CD14-positive monocyte (primary cell): Measurements from ENCODE around the gene CACNA1C. TPM values are rescaled to one million over a fixed set of nuclear protein-coding genes. Genes with fewer than 3 reads are reported as not detected.

ENCODE experiments used
- DNase-seq, 3 donors: peaks; one replicate each; pipeline ENCODE4 v3.0.0-alpha.2; 2011 to 2022
- H2AFZ ChIP-seq: 2 replicates; pipeline ENCODE4 v1.6.0; 2012; ENCODE audit warnings: mild to moderate bottlenecking, low read depth, low read length, inconsistent platforms; ENCODE audit not compliant: insufficient read depth, poor library complexity, severe bottlenecking
- H3K27ac ChIP-seq, 2 donors: 1 replicate in 1 of 2; 2 replicates in 1 of 2; pipeline ENCODE4 v1.5.1; 2012 to 2013; ENCODE audit warnings: low read length in 2 of 2, control low read depth in 1 of 2, inconsistent platforms in 1 of 2, low read depth in 1 of 2, mild to moderate bottlenecking in 1 of 2
- H3K27me3 ChIP-seq, 2 donors: one replicate each; pipeline versions ENCODE4 v1.6.0 to v1.6.1; 2011 to 2013; ENCODE audit warnings: low read length in 2 of 2; ENCODE audit not compliant: control insufficient read depth in 2 of 2, insufficient read depth in 2 of 2
- H3K36me3 ChIP-seq, 2 donors: replicated peaks in 1 of 2; 1 replicate in 1 of 2; 2 replicates in 1 of 2; pipeline versions ENCODE4 v1.5.1 to v1.6.1; 2012 to 2013; ENCODE audit warnings: low read length in 2 of 2, control low read depth in 1 of 2, inconsistent platforms in 1 of 2, mild to moderate bottlenecking in 1 of 2; ENCODE audit not compliant: insufficient read depth in 2 of 2, control insufficient read depth in 1 of 2
- H3K4me1 ChIP-seq, 2 donors: 1 replicate in 1 of 2; 2 replicates in 1 of 2; pipeline versions ENCODE4 v1.5.1 to v1.6.1; 2012 to 2013; ENCODE audit warnings: low read length in 2 of 2, control low read depth in 1 of 2, inconsistent platforms in 1 of 2, mild to moderate bottlenecking in 1 of 2, moderate library complexity in 1 of 2; ENCODE audit not compliant: insufficient read depth in 2 of 2, control insufficient read depth in 1 of 2
- H3K4me2 ChIP-seq: replicated peaks from 2 replicates; pipeline ENCODE3; 2012; ENCODE audit warnings: low read length, moderate library complexity, mild to moderate bottlenecking; ENCODE audit not compliant: poor library complexity, severe bottlenecking; ENCODE audit errors: extremely low read depth
- H3K4me3 ChIP-seq, 3 experiments: fragments of 200-600 bp in 1 of 3; sonication (generic) in 1 of 3; replicated peaks in 1 of 3; 1 replicate in 2 of 3; 2 replicates in 1 of 3; pipeline ENCODE4 v1.5.1; 2011 to 2013; ENCODE audit warnings: low read length in 3 of 3, mild to moderate bottlenecking in 3 of 3, control low read depth in 2 of 3, low read depth in 2 of 3, inconsistent platforms in 1 of 3, moderate library complexity in 1 of 3
- H3K79me2 ChIP-seq: 2 replicates; pipeline ENCODE4 v1.6.0; 2012; ENCODE audit warnings: mild to moderate bottlenecking, control low read depth, inconsistent platforms, low read length, moderate library complexity; ENCODE audit not compliant: insufficient read depth
- H3K9ac ChIP-seq: 2 replicates; pipeline ENCODE4 v1.6.0; 2017; ENCODE audit warnings: low read length, mild to moderate bottlenecking; ENCODE audit not compliant: insufficient read depth, poor library complexity, severe bottlenecking
- H3K9me3 ChIP-seq, 2 donors: replicated peaks in 1 of 2; 1 replicate in 1 of 2; 2 replicates in 1 of 2; pipeline versions ENCODE4 v1.5.1 to v1.6.1; 2012 to 2013; ENCODE audit warnings: low read length in 2 of 2, control low read depth in 1 of 2; ENCODE audit not compliant: control insufficient read depth in 1 of 2, insufficient read depth in 1 of 2
- H4K20me1 ChIP-seq: 2 replicates; pipeline ENCODE4 v1.6.0; 2012; ENCODE audit warnings: mild to moderate bottlenecking, low read length, control low read depth, moderate library complexity; ENCODE audit not compliant: insufficient read depth
- H3K27ac Mint-ChIP-seq, 7 donors: one replicate each; pipeline ENCODE4 v1.8.0; 2020; ENCODE audit warnings: mild to moderate bottlenecking in 7 of 7, mixed read lengths in 7 of 7, moderate library complexity in 6 of 7, inconsistent platforms in 2 of 7
- H3K27me3 Mint-ChIP-seq, 3 donors: one replicate each; pipeline ENCODE4 v1.8.0; 2021 to 2022; ENCODE audit warnings: low read depth in 3 of 3, mild to moderate bottlenecking in 3 of 3, mixed read lengths in 3 of 3, moderate library complexity in 3 of 3, inconsistent platforms in 1 of 3
- H3K36me3 Mint-ChIP-seq, 2 donors: one replicate each; pipeline ENCODE4 v1.8.0; 2020; ENCODE audit warnings: mixed read lengths in 2 of 2, inconsistent platforms in 1 of 2, mild to moderate bottlenecking in 1 of 2
- H3K4me1 Mint-ChIP-seq: one replicate; pipeline ENCODE4 v1.8.0; 2020; ENCODE audit warnings: mild to moderate bottlenecking, mixed read lengths
- H3K4me3 Mint-ChIP-seq, 2 donors: one replicate each; pipeline ENCODE4 v1.8.0; 2020; ENCODE audit warnings: mild to moderate bottlenecking in 2 of 2, mixed read lengths in 2 of 2, moderate library complexity in 1 of 2
- H3K9me3 Mint-ChIP-seq, 7 donors: one replicate each; pipeline ENCODE4 v1.8.0; 2020 to 2022; ENCODE audit warnings: mixed read lengths in 7 of 7, mild to moderate bottlenecking in 6 of 7, moderate library complexity in 6 of 7, inconsistent platforms in 2 of 7
- WGBS: methylation state at CpG from one replicate; pipeline ENCODE4 v1.1.5; 2013; ENCODE audit warnings: missing lambda C conversion rate; ENCODE audit not compliant: insufficient coverage; 5-methylcytosine and 5-hydroxymethylcytosine counted together
- intact Hi-C, 2 donors: fragments of 100-400 bp; cut with micrococcal nuclease; formaldehyde crosslinking; loops; one replicate each; pipeline versions ENCODE4 v1.15.0 to v1.15.1; 2023
- polyA plus RNA-seq, 3 donors: library from polyadenylated mRNA; depleted of rRNA in 1 of 3; unstranded in 2 of 3; stranded (reverse) in 1 of 3; fragments of 300-500 nt in 2 of 3; fragments of >200 nt in 1 of 3; fragmentation: Illumina TruSeq in 2 of 3; gene quantifications; 1 replicate in 2 of 3; 2 replicates in 1 of 3; pipeline ENCODE4 v1.2.3, GENCODE V29; 2012 to 2021
- TF ChIP-seq, protein P1 (sequence below): fragments of 200-600 bp; IDR thresholded peaks from one replicate; pipeline ENCODE4 v1.8.0; 2022; ENCODE audit warnings: antibody characterized with exemption, mild to moderate bottlenecking

CACNA1C gene
- polyA plus RNA-seq, 3 donors: not detected

DNA sequence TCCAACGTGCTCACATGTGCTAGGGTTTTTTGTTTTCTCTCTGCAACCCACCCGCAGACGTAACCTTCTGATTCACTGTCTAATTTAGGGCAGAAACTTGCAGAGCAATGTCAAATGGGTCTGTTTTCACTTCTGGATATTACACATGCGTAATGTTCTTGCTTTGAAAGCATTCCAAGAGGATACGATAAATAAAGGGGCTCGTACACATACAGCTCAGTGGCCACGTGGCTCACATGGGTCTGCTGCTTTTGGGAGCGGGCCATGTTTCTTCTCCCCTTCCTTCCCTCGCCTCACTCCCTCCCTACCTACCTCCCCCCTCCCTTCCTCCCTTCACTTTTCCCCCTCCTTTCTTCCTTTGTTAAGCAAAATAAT is 23.4 kb downstream of the CACNA1C start:
- Histone ChIP-seq H3K36me3 (no peaks in the 10 kb centered on the region), H3K4me3 (no peak overlapping the region), H3K9me3 (peaks cover 6 to 7% of the 10 kb centered on the region in 2 donors), H3K4me2 (no peak overlapping the region), H3K27me3 (no peaks in the 10 kb centered on the region), H3K79me2 (no peaks in the 10 kb centered on the region), H3K4me1 (no peaks in the 10 kb centered on the region), H2AFZ (no peak overlapping the region), H3K9ac (no peak overlapping the region), H3K27ac (no peak overlapping the region), H4K20me1 (no peaks in the 10 kb centered on the region)
- H3K27me3 Mint-ChIP-seq: peaks cover 0 to 2% (median under 1%) of the 10 kb centered on the region in 3 donors
- intact Hi-C loops: no loop called here
- WGBS: 94% methylated on average over 8 of the region's 9 CpGs
- TF ChIP-seq, protein P1, sequence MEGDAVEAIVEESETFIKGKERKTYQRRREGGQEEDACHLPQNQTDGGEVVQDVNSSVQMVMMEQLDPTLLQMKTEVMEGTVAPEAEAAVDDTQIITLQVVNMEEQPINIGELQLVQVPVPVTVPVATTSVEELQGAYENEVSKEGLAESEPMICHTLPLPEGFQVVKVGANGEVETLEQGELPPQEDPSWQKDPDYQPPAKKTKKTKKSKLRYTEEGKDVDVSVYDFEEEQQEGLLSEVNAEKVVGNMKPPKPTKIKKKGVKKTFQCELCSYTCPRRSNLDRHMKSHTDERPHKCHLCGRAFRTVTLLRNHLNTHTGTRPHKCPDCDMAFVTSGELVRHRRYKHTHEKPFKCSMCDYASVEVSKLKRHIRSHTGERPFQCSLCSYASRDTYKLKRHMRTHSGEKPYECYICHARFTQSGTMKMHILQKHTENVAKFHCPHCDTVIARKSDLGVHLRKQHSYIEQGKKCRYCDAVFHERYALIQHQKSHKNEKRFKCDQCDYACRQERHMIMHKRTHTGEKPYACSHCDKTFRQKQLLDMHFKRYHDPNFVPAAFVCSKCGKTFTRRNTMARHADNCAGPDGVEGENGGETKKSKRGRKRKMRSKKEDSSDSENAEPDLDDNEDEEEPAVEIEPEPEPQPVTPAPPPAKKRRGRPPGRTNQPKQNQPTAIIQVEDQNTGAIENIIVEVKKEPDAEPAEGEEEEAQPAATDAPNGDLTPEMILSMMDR: no peak
- no peak for DNase-seq
- peaks cover 5 to 18% (median 14%) of the 10 kb centered on the region in 7 donors for H3K9me3 Mint-ChIP-seq
- H3K36me3 Mint-ChIP-seq: peaks cover 0 to 1% of the 10 kb centered on the region in 2 donors
- H3K4me3 Mint-ChIP-seq: no peak overlapping the region
- H3K4me1 Mint-ChIP-seq: no peaks in the 10 kb centered on the region
- H3K27ac Mint-ChIP-seq: no peak overlapping the region

DNA sequence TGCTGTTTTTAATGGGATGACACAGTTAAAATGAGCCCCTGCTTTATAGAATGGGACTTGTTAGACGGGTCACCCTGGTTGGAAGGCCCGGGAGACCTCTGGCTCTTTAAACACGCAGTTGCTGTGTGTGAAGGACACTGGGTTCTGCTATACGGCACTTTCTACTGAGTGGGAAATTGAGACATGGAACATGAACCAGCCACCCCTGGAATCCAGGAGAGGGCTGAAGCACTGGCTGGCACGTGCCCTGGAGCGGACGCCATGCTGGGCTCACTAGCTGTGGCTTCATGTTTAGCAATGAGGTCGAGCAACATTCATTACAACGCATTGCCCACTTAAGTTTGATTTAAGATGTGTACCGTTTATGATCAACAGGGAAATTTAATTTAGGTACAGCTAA is 23.9 kb downstream of the CACNA1C start:
- H3K36me3 ChIP-seq: no peaks in the 10 kb centered on the region
- H3K4me1 ChIP-seq: no peaks in the 10 kb centered on the region
- Mint-ChIP-seq H3K36me3 (no peaks in the 10 kb centered on the region), H3K27ac (no peak overlapping the region), H3K27me3 (peaks cover 0 to 2% (median 0%) of the 10 kb centered on the region in 3 donors), H3K4me1 (no peaks in the 10 kb centered on the region), H3K9me3 (peaks cover 2 to 16% (median 9%) of the 10 kb centered on the region in 7 donors), H3K4me3 (no peak overlapping the region)
- WGBS: 95% methylated on average over 10 of the region's 10 CpGs
- no peak for DNase-seq
- no peak overlapping the region for H3K4me3 ChIP-seq
- H4K20me1 ChIP-seq: no peaks in the 10 kb centered on the region
- no peaks in the 10 kb centered on the region for H3K79me2 ChIP-seq
- TF ChIP-seq, protein P1: no peak
- H3K27me3 ChIP-seq: no peaks in the 10 kb centered on the region
- peaks cover 1 to 4% of the 10 kb centered on the region in 2 donors for H3K9me3 ChIP-seq
- no peak overlapping the region for H3K9ac ChIP-seq
- intact Hi-C loops: no loop called here
- no peak overlapping the region for H3K4me2 ChIP-seq
- no peak overlapping the region for H2AFZ ChIP-seq
- H3K27ac ChIP-seq: no peak overlapping the region
